Raji (cell line): ENCODE data around the gene XDH.

Experiments
- POLR2A ChIP-seq: IDR thresholded peaks from 2 replicates; pipeline ENCODE4 v1.6.1; 2011; ENCODE audit warnings: low read depth, low read length, control low read depth; ENCODE audit not compliant: insufficient read depth

The XDH gene

DNA sequence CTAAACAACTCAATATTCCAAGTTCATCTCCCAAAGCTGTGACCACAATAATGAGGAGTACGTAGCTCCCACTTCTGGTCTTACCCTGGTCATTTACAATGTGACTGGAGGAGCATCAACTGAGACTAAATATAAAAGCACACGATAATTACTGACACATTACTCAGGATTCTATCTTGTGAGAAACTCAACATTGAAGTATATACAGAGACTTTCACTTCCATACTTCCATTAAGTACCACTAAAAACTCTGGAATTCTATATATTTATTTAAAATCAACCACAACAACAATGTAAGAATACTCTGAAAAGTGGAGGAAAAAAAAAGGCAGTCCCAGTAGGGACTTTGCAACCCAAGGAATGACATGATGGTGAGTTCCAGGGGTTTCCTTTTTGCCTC, 61.4 kb downstream of the XDH start:
- no peak for TF ChIP-seq POLR2A

- TF ChIP-seq POLR2A = no peak
Observed at GRCh38 chr2:31349684-31350083, 64.9 kb downstream of the XDH start.

GRCh38 chr2:31349160-31349559, 65.4 kb downstream of the XDH start:
- no peak for TF ChIP-seq POLR2A

GRCh38 chr2:31348618-31349017, 65.9 kb downstream of the XDH start:
- TF ChIP-seq POLR2A = no peak

- TF ChIP-seq POLR2A = no peak
Observed at GRCh38 chr2:31347750-31348149, 66.8 kb downstream of the XDH start.

- no peak for TF ChIP-seq POLR2A
Observed at GRCh38 chr2:31347319-31347718, 67.2 kb downstream of the XDH start.

GRCh38 chr2:31344447-31344846, 70.1 kb downstream of the XDH start:
- TF ChIP-seq POLR2A = no peak

DNA sequence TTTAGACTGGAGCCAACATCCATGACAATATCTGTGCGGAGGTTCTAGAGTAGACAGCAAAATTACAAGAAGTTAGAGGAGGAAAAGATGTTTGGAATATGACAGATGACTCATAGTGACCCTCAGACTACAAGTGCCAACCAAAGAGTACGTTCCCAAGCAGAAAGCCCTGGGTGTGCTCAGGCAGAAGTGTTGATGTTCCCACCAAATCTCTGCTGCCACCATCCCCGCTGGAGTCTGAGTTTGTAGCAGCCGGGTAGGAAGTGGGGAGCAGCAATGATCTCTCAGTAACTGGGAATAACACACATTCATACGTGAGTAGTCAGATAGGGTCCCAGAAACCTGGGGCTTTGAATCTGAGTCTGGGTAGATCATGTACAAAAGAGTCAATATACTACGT, 73.2 kb downstream of the XDH start:
- no peak for TF ChIP-seq POLR2A

GRCh38 chr2:31339696-31340095, 74.8 kb downstream of the XDH start:
- TF ChIP-seq POLR2A = no peak

- TF ChIP-seq POLR2A = no peak
Observed at GRCh38 chr2:31337860-31338259, 76.7 kb downstream of the XDH start.

- TF ChIP-seq POLR2A = no peak
Observed at GRCh38 chr2:31337197-31337596, 77.3 kb downstream of the XDH start.

DNA sequence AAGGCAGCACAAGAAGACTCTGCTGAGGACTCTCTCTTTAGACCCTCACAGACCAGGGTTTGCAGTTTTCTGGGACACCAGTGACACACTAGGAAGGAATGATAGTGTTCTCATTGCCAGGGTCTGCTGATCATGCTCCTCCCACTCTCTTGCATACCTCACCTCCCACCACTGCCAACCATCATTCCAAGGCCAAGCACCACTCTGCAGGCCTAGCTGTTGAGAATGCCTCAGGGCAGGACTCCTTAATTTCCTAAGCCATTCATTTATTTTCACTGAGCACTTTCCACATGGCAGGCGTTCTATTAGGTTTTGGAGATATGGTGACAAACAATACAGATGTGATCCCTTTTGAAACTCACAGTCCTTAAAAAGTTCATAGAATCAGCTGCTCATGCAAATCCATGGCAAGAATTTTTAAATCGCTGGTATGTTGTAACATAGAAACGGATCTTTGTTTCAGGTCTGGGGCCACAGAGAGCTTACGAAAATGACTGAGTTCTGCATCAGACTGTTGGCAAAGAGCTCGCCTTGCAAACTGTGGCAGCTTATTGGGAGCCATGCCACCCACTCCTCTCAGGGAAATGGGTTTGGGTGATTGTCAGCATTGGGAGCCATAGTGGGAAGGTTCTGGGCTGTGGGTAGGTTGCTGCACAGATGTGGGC, 78.5 kb downstream of the XDH start:
- TF ChIP-seq POLR2A = no peak

DNA sequence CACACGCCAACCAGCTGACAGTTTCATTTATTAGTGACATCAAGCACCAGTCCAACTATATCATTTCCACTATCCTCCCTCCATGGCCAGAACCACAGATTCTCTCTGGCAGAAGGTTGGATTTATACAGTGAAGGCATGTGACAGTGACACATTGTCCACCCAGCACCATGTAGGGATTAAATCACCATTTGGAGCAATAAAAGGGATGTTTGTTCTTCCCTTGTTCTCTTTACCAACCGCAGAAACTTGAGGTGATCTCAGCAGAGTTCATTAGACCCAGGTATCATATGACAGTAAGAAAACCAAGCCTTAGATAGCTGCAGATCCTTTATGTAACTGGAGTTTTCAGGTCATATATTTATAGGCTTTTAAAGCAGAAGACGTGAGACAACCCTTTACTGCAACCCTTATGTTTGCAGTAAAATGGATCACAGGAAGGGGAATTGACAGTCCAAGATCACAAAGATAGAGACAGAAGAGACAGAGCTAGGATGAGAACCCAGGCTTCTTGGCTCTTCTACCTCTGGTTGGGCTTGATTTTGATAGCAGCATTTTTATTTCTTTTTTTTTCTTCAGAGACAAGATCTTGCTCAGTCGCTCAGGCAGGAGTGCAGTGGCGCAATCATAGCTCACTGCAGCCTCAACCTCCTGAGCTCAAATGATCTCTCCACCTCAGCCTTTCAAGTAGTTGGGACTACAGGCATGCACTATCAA, 80.1 kb downstream of the XDH start:
- no peak for TF ChIP-seq POLR2A

DNA sequence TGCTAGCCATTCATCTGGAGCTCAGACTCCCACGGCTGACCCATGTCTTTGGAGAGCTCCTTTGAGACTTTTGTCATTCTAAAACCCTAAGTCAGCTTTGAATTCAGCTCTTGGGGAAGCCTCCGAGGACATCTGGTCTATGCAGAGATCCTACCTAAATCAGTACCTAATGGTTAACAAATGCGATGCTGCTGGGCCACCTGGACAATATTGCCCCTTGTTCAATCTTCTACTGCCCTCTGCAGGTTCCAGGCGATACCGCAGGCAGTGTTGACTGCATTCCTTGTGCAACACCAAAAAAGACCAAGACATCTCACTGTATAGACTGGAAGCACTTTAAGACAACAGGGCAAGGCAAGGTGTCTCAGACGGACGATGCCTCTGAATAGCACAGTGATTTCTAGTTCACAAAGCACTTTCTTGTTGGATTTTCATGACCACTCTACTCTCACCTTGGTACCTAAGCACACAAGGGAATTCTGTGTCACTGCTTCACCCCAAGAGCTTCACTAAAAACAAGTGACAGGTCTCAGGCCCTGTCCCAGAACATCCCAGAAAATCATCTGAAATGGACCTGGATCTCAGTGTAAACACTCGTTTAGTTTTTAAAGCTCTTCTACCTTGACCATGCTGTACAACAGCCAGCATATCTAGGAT, 80.9 kb downstream of the XDH start:
- no peak for TF ChIP-seq POLR2A

DNA sequence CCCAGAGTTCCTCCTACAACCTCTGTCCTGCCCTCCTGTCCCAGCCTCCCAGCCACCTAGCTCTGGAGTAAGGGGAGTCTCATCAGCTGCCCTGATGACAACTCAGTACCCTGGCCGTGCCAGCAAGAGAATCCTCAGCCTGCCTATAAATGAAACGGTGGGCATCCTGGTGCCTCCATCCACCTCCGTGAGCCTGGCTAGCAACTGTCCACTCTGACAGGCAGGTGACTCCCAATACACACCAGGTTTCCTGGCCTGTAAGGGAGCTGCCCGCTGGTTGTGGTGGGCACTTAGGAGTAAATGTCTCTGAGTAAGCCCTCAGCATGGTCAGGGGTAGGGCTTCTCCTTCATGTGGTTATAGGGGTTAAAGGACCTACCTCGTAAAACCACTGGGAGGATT, 81.5 kb downstream of the XDH start:
- TF ChIP-seq POLR2A = no peak

GRCh38 chr2:31332521-31332920, 82.0 kb downstream of the XDH start:
- TF ChIP-seq POLR2A = no peak

DNA sequence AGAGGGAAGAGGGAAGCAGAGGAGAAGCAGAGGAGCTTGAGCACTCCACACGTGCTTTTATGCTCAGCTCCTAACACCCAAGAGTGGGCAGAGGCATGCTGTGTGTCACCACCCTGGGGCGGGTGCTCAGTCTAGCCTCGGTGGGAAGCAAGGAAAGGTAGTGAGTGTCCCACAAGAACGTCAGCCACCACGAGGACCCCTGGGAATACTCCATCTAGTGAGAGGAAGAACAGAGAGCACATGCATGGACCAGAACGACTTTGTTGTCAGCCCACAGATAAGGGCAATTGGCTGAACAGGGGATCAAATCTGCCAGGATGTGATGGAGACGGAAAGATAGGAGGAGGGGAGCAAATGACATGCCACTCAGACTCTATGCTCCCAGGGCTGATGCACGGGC, 83.4 kb downstream of the XDH start:
- no peak for TF ChIP-seq POLR2A

DNA sequence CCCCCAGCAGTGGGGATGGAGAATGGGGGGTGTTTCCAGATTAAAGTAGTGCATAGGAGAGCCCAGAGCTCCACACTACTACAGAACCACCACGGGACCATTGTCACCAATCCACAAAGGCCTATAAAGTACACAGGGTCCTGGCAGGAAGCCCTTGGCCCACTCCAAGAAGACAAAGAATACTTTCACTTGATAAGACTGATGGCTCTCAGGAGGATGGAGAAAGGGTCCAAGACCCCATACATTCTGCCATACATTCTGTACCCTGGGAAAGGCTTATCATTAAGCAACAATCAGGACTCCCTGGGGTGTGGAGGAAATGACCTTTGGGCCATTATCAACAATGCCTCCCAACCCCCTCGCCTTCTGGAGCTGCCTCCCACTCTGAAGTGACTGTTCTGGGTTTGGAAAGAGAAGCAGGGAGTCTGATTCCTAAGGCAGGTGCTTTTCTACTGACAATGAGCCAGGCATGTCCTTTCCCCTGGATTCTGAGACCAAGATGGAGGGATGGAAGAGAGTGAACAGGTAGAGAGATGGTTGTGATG, 85.4 kb downstream of the XDH start:
- no peak for TF ChIP-seq POLR2A
